ENCODE measurements around the gene CTU2.

CTU2 gene

GRCh38 chr16:88692861-88693260, 13.4 kb upstream of the CTU2 start:
- H3K4me2 ChIP-seq (ENCODE audit: low read length), result no peak overlapping the region
- H3K27ac ChIP-seq (ENCODE audit: low read depth, low read length), result no peak overlapping the region
- no peaks in the 10 kb centered on the region for H3K79me2 ChIP-seq (ENCODE audit: control insufficient read depth, low read length)
- H3F3A ChIP-seq (ENCODE audit: control insufficient read depth, insufficient read depth), result no peaks in the 10 kb centered on the region
- peaks cover 8% of the 10 kb centered on the region for H3K27me3 ChIP-seq (ENCODE audit: control insufficient read depth, low read length)
- H3K9me2 ChIP-seq (replicated peaks; ENCODE audit: control insufficient read depth, low read length), result no peaks in the 10 kb centered on the region
- H3K36me3 ChIP-seq (ENCODE audit: control insufficient read depth, low read length), result peaks cover 12% of the 10 kb centered on the region
- H4K20me1 ChIP-seq (ENCODE audit: control insufficient read depth, insufficient read depth, low read depth, low read length), result no peaks in the 10 kb centered on the region
- H3K4me3 ChIP-seq (ENCODE audit: low read length), result no peak overlapping the region
- H3K4me1 ChIP-seq (ENCODE audit: control insufficient read depth, low read length), result peaks cover 8% of the 10 kb centered on the region
- no peaks in the 10 kb centered on the region for H3K9me3 ChIP-seq (ENCODE audit: control insufficient read depth, insufficient read depth, low read length)
- no peak for TF ChIP-seq EZH2phosphoT487 (IDR thresholded peaks at IDR 0.05; ENCODE audit: borderline replicate concordance, low read length)
- TF ChIP-seq, protein P1, sequence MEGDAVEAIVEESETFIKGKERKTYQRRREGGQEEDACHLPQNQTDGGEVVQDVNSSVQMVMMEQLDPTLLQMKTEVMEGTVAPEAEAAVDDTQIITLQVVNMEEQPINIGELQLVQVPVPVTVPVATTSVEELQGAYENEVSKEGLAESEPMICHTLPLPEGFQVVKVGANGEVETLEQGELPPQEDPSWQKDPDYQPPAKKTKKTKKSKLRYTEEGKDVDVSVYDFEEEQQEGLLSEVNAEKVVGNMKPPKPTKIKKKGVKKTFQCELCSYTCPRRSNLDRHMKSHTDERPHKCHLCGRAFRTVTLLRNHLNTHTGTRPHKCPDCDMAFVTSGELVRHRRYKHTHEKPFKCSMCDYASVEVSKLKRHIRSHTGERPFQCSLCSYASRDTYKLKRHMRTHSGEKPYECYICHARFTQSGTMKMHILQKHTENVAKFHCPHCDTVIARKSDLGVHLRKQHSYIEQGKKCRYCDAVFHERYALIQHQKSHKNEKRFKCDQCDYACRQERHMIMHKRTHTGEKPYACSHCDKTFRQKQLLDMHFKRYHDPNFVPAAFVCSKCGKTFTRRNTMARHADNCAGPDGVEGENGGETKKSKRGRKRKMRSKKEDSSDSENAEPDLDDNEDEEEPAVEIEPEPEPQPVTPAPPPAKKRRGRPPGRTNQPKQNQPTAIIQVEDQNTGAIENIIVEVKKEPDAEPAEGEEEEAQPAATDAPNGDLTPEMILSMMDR (IDR thresholded peaks at IDR 0.05; ENCODE audit: low read depth, low read length, poor library complexity, severe bottlenecking), result no peak

GRCh38 chr16:88693420-88694177, 12.7 kb upstream of the CTU2 start:
- TF ChIP-seq, protein P1 (IDR thresholded peaks at IDR 0.05; ENCODE audit: low read depth, low read length, poor library complexity, severe bottlenecking), result no peak
- Histone ChIP-seq H3K79me2 (ENCODE audit: control insufficient read depth, low read length) (no peaks in the 10 kb centered on the region), H3K9me2 (replicated peaks; ENCODE audit: control insufficient read depth, low read length) (no peaks in the 10 kb centered on the region), H3K4me3 (ENCODE audit: low read length) (no peak overlapping the region), H3F3A (ENCODE audit: control insufficient read depth, insufficient read depth) (no peaks in the 10 kb centered on the region), H3K36me3 (ENCODE audit: control insufficient read depth, low read length) (peaks cover 19% of the 10 kb centered on the region), H3K27ac (ENCODE audit: low read depth, low read length) (no peak overlapping the region), H4K20me1 (ENCODE audit: control insufficient read depth, insufficient read depth, low read depth, low read length) (no peaks in the 10 kb centered on the region), H3K27me3 (ENCODE audit: control insufficient read depth, low read length) (peaks cover 3% of the 10 kb centered on the region), H3K4me1 (ENCODE audit: control insufficient read depth, low read length) (peaks cover 8% of the 10 kb centered on the region), H3K9me3 (ENCODE audit: control insufficient read depth, insufficient read depth, low read length) (no peaks in the 10 kb centered on the region), H3K4me2 (ENCODE audit: low read length) (no peak overlapping the region)

- TF ChIP-seq EZH2phosphoT487 (IDR thresholded peaks at IDR 0.05; ENCODE audit: borderline replicate concordance, low read length), result no peak
- TF ChIP-seq, protein P1 (IDR thresholded peaks at IDR 0.05; ENCODE audit: low read depth, low read length, poor library complexity, severe bottlenecking), result no peak
- H3K4me3 ChIP-seq (ENCODE audit: low read length), result no peak overlapping the region
- peaks cover 8% of the 10 kb centered on the region for H3K4me1 ChIP-seq (ENCODE audit: control insufficient read depth, low read length)
- no peaks in the 10 kb centered on the region for H4K20me1 ChIP-seq (ENCODE audit: control insufficient read depth, insufficient read depth, low read depth, low read length)
- no peaks in the 10 kb centered on the region for H3K27me3 ChIP-seq (ENCODE audit: control insufficient read depth, low read length)
- no peaks in the 10 kb centered on the region for H3K9me3 ChIP-seq (ENCODE audit: control insufficient read depth, insufficient read depth, low read length)
- no peak overlapping the region for H3K27ac ChIP-seq (ENCODE audit: low read depth, low read length)
- H3K9me2 ChIP-seq (replicated peaks; ENCODE audit: control insufficient read depth, low read length), result no peaks in the 10 kb centered on the region
- H3K79me2 ChIP-seq (ENCODE audit: control insufficient read depth, low read length), result no peaks in the 10 kb centered on the region
- H3F3A ChIP-seq (ENCODE audit: control insufficient read depth, insufficient read depth), result no peaks in the 10 kb centered on the region
- H3K36me3 ChIP-seq (ENCODE audit: control insufficient read depth, low read length), result peaks cover 26% of the 10 kb centered on the region
- no peak overlapping the region for H3K4me2 ChIP-seq (ENCODE audit: low read length)
These were observed 11.8 kb upstream of the CTU2 start for GRCh38 chr16:88694221-88695087.
